ENCODE measurements around the gene TAOK1.

The TAOK1 gene

DNA sequence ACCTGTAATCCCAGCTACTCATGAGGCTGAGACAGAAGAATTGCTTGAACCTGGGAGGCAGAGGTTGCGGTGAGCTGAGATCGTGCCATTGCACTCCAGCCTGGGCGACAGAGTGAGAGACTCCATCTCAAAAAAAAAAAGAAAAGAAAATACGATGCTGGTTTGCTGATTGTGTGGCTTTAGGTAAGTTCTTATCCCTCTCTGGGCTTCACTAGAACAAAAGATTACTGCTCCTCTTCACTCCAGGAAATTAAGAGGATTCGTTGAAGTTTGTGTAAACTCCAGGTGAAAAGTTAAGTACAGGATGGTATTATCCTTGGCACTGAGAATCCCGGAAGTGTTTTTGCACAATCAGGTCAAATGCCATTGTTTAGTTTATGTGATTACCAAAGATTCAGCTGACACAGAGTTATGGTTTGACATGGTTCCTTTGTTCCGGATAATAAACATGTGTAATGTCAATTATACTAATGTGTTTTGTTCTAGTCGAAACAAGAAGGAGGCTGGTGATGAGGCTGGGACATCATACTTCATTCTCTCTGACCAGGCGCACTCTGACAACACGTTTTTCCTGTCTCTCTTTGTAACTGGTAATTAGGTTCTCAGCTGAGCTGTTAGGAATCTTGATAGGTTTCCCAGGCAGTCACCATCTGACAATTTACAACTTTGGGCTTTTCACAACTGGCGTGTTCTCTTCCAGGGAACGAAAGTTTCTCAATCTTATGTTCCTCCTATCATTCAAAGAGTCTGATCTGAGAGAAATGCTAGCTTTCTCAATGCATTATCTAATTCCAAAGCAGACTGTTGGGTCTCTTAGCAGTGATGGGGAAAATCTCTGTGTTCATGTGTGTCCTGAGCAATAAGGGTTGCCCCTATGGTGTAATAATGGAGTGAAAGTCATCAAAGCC, 10.8 kb upstream of the TAOK1 start:
- no peak for DNase-seq

DNA sequence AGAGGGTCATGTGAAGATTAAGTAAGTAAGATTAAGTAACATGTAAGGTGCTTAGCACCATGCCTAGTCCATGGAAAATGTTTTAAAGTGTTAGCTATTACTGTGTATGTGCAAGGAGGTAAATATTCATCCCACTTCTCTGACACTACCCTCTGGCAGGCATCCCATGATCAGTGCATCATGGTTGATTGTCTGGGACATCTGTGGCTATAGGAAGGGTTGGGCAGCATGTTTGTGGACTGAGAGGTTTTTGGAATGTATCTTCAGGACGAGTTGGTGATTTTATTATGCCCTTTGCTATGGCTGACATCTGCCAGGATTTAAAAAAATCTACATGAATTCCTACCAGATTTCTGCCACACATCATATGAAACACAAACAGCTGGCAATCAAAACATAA, 6.5 kb upstream of the TAOK1 start:
- no peak for DNase-seq

DNA sequence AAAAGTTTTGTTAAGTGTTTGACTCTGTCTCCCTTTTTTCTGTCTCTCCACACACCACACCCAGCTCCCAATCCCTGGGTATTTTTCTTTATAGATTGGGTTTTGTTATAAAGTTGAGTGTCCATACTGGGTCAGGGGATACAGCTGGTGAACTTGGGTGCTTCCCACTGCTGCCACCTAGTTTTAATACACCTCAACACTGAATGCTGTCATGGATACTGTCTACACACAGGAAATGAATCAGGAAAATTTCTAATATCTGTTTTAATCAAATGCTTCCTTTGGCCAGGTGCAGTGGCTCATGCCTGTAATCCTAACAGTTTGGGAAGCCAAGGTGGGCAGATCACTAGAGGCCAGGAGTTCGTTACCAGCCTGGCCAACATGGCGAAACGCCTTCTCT, 5.3 kb upstream of the TAOK1 start:
- DNase-seq, result no peak

DNA sequence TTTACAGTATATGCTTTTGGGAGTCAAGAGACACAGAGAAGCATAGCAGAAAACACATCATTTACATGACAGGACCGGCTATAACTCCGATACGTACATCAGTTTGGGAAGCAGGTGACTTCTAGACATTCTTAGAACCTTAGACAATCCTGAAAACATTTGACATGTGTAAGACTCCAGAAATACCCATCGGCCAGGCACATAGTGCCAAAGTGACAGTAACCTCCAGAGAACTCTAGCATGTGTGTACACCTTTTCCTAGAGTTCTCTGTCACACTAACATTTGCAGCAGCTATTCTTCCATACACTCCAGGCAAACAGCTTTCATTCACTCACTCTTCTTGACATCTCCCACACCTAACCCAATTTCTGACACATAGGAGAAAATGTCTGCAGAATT, 3.4 kb upstream of the TAOK1 start:
- no peak for DNase-seq

DNA sequence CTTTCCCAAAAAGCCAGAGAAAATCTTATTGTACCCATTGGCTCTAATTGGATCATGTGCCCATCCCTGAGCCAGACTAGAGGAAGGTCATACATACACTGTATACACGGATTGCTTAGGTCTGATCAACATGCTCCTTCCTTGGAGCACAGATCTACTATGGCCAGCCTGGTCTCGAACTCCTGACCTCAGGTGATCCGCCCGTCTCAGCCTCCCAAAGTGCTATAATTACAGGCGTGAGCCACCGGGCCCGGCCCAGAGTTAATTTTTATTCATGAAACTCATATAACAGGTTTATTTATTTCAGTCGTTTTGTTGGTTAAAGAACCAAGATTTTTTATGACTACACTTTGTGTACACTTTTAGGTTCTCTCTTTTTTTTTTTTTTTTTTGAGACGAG, 1.2 kb upstream of the TAOK1 start:
- no peak for DNase-seq

DNA sequence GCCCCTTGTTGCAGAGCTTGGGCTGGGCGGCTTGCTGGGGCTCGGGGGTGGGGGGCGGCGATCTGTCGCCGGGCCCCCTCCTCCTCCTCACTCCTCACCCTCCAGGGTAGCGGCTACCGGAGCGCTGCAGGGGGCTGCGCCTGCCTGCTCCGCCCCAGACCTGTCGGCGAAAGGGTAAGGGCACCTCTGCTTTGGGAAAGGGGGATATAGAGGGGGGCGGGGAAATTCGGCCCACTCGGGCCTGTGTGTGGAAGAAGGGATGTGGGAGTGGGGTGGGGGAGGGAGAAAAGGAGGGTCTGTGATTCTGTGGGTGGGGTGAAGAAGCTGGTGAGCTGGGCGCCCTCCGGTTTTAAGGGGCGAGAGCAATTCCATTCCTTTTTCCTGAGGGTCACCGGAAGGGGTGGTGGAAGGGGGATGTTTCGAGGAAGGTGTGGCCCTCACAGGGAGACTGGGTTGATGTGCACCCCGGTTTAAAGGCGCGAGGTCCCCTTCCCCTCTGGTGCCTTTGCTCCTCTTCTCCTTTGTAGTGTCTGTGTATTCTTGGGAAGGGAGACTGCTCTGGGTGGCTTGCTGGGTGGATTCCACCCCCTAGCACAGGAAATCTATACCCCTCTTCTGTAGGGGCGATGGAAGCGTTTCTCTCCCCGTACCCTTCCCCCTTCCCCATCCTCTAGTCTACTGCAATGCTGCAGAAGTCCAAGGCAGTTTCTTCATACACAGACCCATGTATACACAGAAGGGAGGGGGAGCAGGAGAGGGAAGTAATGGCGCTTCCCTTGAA, 878 bp downstream of the TAOK1 start:
- no peak for DNase-seq

DNA sequence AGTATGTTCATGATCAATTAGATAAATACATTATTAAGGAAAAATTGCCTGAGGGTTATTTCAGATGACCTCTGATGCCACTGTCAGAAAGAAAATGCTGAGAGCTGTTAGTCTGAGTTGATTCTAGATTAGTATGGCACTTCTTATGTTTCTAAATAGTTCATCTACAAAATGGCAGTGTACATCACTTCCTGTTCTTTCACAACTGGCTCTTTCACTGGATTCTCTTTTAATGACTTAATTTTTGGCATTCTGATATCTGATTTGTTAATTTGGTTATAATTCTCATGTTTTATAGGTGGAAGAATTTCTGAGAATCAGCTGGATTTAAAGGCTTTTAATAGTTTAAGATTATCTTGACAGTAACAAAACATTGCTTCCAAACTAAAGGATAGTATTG, 3.3 kb downstream of the TAOK1 start:
- no peak for DNase-seq

DNA sequence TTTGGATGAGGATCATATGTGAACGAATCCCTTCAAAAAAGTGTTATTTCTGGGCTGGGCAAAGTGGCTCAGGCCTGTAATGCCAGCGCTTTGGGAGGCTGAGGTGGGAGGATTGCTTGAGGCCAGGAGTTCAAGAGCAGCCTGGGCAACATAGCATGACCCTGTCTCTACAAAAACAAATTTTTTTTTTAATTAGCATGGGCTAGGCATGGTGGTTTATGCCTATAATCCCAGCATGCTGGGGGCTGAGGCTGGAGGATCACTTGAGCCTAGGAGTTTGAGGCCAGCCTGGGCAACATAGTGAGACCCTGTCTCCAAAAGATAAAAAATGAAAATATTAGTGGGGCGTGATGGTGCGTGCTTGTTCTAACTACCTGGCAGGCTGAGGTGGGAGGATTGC, 4.6 kb downstream of the TAOK1 start:
- no peak for DNase-seq

DNA sequence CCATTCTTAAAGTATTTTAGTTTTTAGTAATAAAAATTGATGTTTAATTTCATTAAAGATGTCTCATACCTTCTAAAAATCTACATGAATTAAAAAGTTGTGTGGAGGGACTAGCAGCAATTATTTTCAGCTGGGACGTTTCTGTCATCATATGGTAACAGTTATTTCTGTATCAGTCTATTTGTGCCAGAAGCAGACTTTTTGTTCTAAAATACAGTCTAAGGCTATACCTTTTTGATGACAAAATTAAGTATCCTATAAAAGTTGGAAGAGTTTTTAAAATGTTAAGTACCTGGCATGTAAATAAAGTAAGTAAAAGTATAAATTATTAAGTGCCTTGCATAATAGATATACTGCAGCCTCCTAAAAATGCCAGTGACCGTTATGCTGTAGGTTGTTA, 5.9 kb downstream of the TAOK1 start:
- DNase-seq, result no peak

DNA sequence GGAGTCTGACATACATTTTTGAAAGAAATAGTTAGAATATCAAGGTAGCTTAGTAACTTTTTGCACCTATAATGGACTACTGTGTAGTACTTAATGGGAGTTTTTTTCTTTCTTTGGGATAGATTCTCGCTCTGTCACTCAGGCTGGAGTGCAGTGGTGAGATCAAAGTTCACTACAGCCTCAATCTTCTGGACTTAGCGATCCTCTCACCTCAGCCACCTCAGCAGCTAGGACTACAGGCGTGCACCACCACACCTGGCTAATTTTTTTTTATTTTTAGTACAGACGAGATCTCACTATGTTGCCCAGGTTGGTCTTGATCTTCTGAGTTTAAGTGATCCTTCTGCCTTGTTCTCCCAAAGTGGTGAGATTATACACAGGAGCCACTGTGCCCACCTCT, 9.5 kb downstream of the TAOK1 start:
- no peak for DNase-seq

DNA sequence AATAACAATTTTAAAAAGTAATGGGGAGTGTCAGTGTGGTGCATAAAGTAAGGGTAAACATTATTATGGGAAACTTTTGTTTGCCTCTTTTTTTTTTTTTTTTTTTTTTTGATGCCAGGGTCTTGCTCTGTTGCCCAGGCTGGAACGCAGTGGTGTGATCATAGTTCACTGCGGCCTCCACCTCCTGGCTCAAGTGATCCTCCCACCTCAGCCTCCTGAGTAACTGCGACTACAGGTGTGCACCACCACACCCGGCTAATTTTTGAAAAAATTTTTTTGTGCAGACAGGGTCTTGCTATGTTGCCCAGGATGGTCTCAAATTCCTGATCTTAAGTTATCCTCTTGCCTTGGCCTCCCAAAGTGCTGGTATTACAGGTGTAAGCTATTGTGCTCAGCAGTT, 10.7 kb downstream of the TAOK1 start:
- no peak for DNase-seq

DNA sequence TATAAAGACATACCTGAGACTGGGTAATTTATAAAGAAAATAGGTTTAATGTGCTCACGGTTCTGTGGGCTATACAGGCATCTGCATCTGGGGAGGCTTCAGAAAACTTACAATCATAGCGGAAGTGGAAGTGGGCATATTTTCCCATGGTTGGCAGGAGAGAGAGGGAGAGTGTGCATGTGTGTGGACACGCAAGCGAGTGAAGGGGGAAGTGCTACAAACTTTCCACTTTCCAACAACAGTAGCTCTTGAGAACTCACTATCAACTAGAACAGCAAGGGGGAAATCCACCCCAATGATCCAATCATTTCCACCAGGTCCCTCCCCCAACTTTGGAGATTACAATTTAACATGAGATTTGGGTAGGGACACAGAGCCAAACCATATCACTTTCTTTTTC, 11.1 kb downstream of the TAOK1 start:
- DNase-seq, result no peak

DNA sequence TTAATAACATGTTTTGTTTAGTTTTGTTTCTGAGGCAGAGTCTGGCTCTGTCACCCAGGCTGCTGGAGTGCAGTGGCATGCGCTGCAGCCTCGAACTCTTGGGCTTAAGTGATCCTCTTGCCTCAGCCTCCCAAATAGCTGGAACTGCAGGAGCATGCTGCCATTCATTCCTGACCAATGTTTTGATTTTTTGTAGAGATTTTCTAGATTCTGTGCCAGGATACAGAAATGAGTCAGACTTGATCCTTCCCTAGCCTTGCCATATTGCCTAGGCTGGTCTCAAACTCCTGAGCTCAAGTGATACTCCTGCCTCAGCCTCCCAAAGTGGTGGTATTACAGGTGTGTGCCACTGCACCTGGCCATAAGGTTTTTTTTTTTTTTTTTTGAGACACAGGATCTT, 17.7 kb downstream of the TAOK1 start:
- DNase-seq, result no peak

DNA sequence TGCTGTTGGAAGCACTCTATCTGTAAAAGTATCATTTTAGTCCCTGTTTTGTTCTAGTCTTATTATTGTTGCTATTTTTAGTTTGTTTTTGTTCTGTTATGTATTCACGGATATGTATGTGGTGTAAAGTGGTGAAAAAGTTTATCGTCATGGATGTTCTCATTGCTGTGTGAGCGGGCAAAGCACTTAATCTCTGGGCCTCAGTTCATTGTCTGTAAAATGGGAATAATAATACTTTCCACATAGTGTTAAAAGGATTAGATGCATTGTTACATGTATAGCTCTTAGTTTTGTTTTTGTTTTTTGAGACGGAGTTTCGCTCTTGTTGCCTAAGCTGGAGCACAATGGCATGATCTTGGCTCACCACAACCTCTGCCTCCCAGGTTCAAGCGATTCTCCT, 19.8 kb downstream of the TAOK1 start:
- no peak for DNase-seq

DNA sequence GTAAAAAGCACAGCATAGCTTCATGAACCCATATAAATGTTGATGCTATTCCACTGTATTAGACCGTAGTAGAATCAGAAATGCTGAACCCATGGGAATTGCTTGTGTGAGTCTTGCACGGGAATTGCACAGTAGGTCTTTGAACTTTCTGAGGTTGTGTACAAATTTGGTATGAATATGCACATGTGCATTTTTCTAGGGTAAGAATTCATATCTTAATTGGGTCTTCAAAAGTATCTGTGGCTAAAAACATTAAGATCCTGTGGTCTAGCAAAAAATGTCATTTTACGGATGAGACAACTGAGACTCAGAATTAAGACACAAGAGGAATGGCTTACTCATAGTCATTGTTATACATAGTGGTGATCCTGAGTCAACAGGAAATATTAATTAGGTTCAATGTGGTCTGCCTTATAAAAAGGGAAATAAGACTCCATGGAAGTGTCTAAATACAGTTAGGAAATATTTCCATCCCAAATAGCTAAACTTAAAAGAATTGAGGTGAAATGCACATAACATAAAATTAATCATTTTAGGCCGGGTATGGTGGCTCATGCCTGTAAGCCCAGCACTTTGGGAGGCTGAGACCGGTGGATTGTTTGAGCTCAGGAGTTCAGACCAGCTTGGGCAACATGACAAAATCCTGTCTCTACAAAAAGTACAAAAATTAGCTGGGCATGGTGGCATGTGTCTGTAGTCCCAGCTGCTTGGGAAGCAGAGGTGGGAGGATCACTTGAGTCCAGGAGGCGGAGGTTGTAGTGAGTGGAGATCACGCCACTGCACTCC, 22.8 kb downstream of the TAOK1 start:
- DNase-seq, result no peak

DNA sequence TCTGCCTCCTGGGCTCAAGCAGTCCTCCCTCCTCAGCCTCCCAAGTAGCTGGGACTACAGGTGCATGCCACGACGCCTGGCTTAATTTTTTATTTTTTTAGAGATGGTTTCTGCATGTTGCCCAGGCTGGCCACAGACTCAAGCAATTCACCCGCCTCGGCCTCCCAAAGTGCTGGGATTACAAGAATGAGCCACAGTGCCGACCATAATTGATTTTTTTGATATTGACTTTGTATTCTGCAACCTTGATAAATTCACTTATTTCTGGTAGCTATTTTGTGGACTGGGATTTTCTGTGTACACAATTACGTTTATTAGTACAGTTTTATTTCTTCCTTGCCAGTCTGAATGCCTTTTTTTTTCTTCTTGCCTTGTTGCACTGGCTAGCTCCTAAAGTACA, 30.0 kb downstream of the TAOK1 start:
- DNase-seq, result no peak

DNA sequence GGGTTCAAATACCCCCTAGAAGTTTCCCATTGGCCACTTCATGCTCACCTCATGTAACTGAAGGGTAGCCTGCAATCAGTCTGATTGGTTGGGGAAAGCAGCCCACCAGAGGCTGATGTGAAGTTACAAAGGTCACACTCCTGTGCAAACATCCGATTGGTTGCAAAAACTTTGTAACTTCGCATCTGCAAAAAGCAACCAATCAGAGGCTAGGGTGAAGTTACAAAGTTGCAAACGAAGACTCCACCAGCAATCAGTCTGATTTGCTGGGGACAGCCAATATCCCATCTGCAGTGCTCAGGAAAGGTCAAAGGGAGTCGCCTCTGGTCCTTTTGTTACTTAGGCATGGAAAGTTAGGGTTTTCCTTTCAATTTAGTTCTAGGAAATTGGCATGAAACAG, 40.1 kb downstream of the TAOK1 start:
- DNase-seq, result no peak

DNA sequence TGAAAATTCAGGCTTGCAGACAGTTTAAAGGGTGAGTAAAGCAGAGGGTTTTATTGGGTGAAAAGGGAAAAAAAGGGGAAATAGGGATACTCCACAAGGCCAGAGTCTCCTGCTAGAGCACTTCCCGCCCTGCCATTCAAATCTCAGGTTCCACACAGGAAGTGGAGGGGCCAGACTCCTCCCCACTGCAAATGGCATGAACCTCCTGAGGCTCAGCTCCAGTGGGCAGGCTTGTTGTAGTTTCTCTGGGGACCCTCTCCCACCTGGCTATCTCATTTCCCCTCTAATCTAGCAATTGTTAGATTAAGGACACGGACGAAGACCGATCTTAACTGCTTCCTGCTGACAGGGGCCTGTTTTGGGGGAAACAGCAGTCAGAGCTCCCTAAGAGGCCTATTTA, 43.4 kb downstream of the TAOK1 start:
- DNase-seq, result no peak

DNA sequence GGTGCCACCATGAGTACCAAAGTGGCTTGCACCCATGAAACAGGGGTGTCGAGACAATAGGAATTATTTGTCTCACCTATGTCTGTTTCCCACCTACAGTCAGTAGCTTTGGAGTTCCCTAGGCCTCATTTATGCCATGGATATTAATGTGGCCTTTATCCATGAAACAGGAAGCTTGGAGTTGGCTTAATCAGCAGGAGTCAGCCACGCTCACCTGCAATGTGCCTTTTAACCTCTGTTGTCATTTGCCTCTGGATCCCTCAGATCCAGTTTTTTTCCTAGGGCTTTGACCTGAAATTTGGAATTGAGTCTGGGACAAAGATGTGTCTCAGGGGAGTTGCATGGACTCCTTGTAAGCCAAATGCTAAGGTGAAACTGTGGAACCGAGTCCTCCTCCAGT, 44.4 kb downstream of the TAOK1 start:
- DNase-seq, result no peak

DNA sequence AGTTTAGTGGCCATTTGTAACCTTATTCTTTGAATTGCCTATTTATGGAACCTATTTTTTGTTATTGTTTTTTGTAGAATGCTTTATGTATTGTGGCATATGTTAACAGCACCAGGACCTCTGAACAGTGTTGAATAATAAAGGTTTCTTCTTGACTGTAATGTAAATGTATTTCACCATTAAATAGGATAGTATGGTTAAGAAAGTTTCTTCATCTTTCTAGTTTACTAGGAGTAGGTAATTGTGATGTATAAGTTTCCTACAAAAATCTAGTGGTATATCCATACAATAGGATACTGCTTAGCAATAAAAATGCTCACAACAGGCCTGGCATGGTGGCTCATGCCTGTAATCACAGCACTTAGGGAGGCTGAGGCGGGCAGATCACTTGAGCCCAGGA, 52.3 kb downstream of the TAOK1 start:
- no peak for DNase-seq

DNA sequence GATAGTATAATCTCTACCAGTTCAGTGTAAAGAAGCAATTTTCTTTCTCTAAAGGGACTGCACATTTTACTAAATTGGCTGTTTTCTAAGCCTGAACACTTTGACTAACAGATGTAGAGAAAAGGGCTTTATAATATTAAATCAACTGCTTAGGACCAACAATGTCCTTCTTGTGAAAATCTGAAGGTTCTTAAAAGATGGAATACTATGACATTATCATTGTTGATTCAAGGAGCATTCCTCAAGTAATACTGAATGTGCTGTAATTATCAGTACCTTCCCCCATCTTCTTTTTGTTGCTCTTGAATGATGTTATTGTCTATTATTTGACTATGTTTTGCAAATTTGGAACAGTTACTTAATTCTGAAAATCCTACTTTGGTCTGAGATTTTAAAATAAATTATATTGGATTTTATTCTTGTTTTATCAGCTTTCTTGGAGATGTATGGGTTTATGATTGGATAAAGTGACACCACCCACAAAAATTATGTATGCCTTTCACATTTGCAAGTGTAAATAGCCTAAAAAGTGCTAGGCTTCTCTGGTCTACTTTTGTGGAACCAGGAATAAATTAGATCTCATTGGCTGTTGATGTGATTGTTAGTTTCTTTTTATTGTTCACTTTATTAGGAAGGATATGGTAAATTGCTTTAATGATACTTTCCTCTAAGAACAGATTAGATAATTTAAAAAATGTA, 53.0 kb downstream of the TAOK1 start:
- DNase-seq, result no peak

DNA sequence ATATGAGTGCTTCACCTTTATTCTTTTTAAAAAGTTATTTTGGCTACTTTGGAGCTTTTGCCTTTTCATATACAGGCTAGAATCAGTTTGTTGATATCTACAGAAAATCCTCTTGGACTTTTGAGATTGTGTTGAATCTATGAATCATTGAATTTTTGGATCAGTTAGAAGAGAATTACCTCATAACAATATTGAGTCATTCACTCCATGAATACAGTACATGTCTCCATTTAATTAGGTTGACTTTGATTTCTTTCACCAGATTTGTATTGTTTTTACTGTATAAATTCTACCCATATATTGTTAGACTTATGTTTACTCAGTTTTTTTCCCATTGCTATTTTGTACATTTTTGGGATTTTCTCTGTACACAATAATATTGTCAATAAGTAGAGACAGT, 54.4 kb downstream of the TAOK1 start:
- no peak for DNase-seq

DNA sequence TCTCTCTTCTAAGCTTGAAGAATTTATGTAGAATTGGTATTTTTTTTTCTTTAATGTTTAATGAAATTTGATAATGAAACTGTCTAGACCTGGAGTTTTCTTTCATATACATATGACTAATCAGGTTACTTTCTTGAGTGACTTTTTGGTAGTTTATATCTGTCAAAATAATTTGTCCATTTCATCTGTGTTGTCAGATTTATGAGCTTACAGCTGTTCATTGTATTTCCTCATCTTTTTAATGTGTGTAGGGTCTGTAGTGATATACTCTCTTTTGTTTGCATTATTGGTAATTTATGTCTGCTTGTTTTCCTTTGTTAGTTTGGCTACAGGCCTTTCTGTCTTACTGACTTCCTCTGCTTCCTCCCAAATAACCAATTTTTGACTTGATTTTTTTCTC, 55.7 kb downstream of the TAOK1 start:
- no peak for DNase-seq

Measured in stimulated activated CD4-positive, alpha-beta T cell treated with anti-CD3 and anti-CD28 coated beads, Interleukin-1b, Interleukin-23, amount 100 ng/mL, for 48 hours (primary cell).